Gastroesophageal sphincter (tissue), 3 donors: ENCODE results near the gene SLC7A8.

Experiments
- CTCF ChIP-seq, 4 experiments: fragments of 200-600 bp in 2 of 4; fragments of 450-650 bp in 2 of 4; sonication (generic) in 1 of 4; IDR thresholded peaks; one replicate each; pipeline ENCODE4 v1.5.1; 2017 to 2019; ENCODE audit warnings: antibody characterized with exemption in 4 of 4, mild to moderate bottlenecking in 2 of 4, moderate library complexity in 2 of 4
- EP300 ChIP-seq: sonication (generic); formaldehyde crosslinking; IDR thresholded peaks from one replicate; pipeline ENCODE4 v1.6.1; 2017; ENCODE audit warnings: antibody characterized with exemption, mild to moderate bottlenecking
- POLR2A ChIP-seq, 2 donors: fragments of 450-650 bp; IDR thresholded peaks; one replicate each; pipeline ENCODE4 v1.6.1; 2017; ENCODE audit warnings: antibody characterized with exemption in 2 of 2, mild to moderate bottlenecking in 2 of 2, moderate library complexity in 1 of 2
- POLR2AphosphoS5 ChIP-seq: sonication (generic); formaldehyde crosslinking; IDR thresholded peaks from one replicate; pipeline ENCODE4 v1.6.1; 2017; ENCODE audit warnings: antibody characterized with exemption

- TF ChIP-seq CTCF (IDR thresholded peaks at IDR 0.05) (no peak), POLR2AphosphoS5 (no peak), POLR2A (IDR thresholded peaks at IDR 0.05) (no peak), EP300 (no peak)
These were observed 36.5 kb downstream of the SLC7A8 start for GRCh38 chr14:23146980-23147379.
